ENCODE measurements around the gene TFCP2L1. TPM values are rescaled to one million over a fixed set of nuclear protein-coding genes. Genes with fewer than 3 reads are reported as not detected.

Gene TFCP2L1
- total and polyA plus RNA-seq, 2 experiments from 2014 or later = 0.94 to 6.4 TPM

- H3K4me1 ChIP-seq (ENCODE audit: insufficient read depth) = no peaks in the 10 kb centered on the region
- H3K4me3 ChIP-seq = no peak overlapping the region
- H3K9me3 Mint-ChIP-seq = no peaks in the 10 kb centered on the region; the same call in 2 of the 3 replicates
- no peaks in the 10 kb centered on the region for H3K9me2 ChIP-seq (ENCODE audit: insufficient read depth)
- 0 out of 2 replicates have a peak, but pooled peaks cover 1% of the 10 kb centered on the region for H3K27me3 ChIP-seq (ENCODE audit: insufficient read depth)
- peaks cover 6% of the 10 kb centered on the region; the same call in 2 of the 3 replicates for H3K4me1 Mint-ChIP-seq
- H3K4me2 ChIP-seq = no peak overlapping the region
- ATAC-seq (no peak), DNase-seq (ENCODE audit: low spot score) (no peak)
- H3K36me3 ChIP-seq (ENCODE audit: insufficient read depth) = no peaks in the 10 kb centered on the region
- H3F3A ChIP-seq (replicated peaks; ENCODE audit: low read depth) = no peaks in the 10 kb centered on the region
- H2AFZ ChIP-seq = no peak overlapping the region
- H3K79me2 ChIP-seq (replicated peaks; ENCODE audit: insufficient read depth) = no peaks in the 10 kb centered on the region
- no peaks in the 10 kb centered on the region for H4K20me1 ChIP-seq (replicated peaks; ENCODE audit: insufficient read depth)
- no peak overlapping the region for H3K27ac ChIP-seq (ENCODE audit: low read depth)
- H3K27me3 Mint-ChIP-seq (ENCODE audit: insufficient read depth, low read depth, poor library complexity) = peaks cover 16% of the 10 kb centered on the region
- no peak overlapping the region for H3K27ac Mint-ChIP-seq
- no peaks in the 10 kb centered on the region for H3K36me3 Mint-ChIP-seq (ENCODE audit: low read depth)
- H3K4me3 Mint-ChIP-seq = no peak overlapping the region
- TF ChIP-seq POLR2AphosphoS5 (IDR thresholded peaks at IDR 0.05; ENCODE audit: low read depth) = no peak
- no peak for TF ChIP-seq STAT1 (IDR thresholded peaks at IDR 0.05; ENCODE audit: unreplicated experiment)
- no peak for TF ChIP-seq CTCF (conservative IDR thresholded peaks at IDR 0.05; ENCODE audit: low read depth in 2 of 2)
- TF ChIP-seq REST (IDR thresholded peaks at IDR 0.05; ENCODE audit: unreplicated experiment) = no peak
- no peak for TF ChIP-seq CREB1 (CRISPR knock-in tag; IDR thresholded peaks at IDR 0.05; ENCODE audit: low read depth)
- TF ChIP-seq EZH2 (IDR thresholded peaks at IDR 0.05; ENCODE audit: low read depth, unreplicated experiment) = no peak
- TF ChIP-seq ZNF462 (CRISPR knock-in tag; IDR thresholded peaks at IDR 0.05) = no peak
- no peak for TF ChIP-seq ETS1 (IDR thresholded peaks at IDR 0.05)
- TF ChIP-seq NANOG (IDR thresholded peaks at IDR 0.05; ENCODE audit: borderline replicate concordance) = no peak
- TF ChIP-seq EZH2phosphoT487 (IDR thresholded peaks at IDR 0.05; ENCODE audit: unreplicated experiment) = no peak
- no peak for TF ChIP-seq ZNF114 (CRISPR knock-in tag; IDR thresholded peaks at IDR 0.05)
- TF ChIP-seq ZNF331 (CRISPR knock-in tag; IDR thresholded peaks at IDR 0.05; ENCODE audit: low read depth) = no peak
- TF ChIP-seq JUNB (IDR thresholded peaks at IDR 0.05; ENCODE audit: unreplicated experiment) = no peak
These were observed 6.2 kb upstream of the TFCP2L1 start for GRCh38 chr2:121291251-121291580.

Data from GM23338 (cell line).